HepG2 (cell line): ENCODE results near the gene PDE4D. TPM values are rescaled to one million over a fixed set of nuclear protein-coding genes. Genes with fewer than 3 reads are reported as not detected.

Source experiments
- ATAC-seq: fragments of 200-7000 bp; cut with Tn5 transposase; 3 replicates; pipeline ENCODE4 v1.9.1; 2020; ENCODE audit warnings: mild to moderate bottlenecking, moderate library complexity
- BruUV-seq: library from RNA; stranded (reverse); fragments of 400-500 nt; replicated peaks from 2 replicates; lab custom pipeline; 2021; lab: Mats Ljungman, UMichigan
- CTCF ChIA-PET: fragments of 300-600 bp; formaldehyde crosslinking; extraction: SDS; loops from one replicate; lab custom pipeline; 2021; ENCODE audit warnings: low total read pairs, inconsistent platforms, low intra/inter-chr PET ratio; lab: Yijun Ruan, JAX
- POLR2A ChIA-PET: fragments of 350-600 bp; sonication (Branson Sonifier 250); formaldehyde crosslinking; loops from one replicate; lab custom pipeline; 2020; ENCODE audit warnings: antibody characterized with exemption, inconsistent platforms; lab: Yijun Ruan, JAX
- DNase-seq: peaks from one replicate; pipeline ENCODE4 v3.0.0-alpha.2; 2015; ENCODE audit warnings: low spot score
- FAIRE-seq: peaks from 3 replicates; lab custom pipeline; 2011; peaks lifted over from hg19 to GRCh38; lab: Jason Lieb, UNC
- H2AFZ ChIP-seq: one replicate; pipeline ENCODE4 v1.6.1; 2011; ENCODE audit warnings: low read length, inconsistent platforms
- H3K27ac ChIP-seq: fragments of 300-600 bp; 3 replicates; pipeline ENCODE4 v1.8.0; 2011; ENCODE audit warnings: mixed run types, mild to moderate bottlenecking, mixed read lengths, low read length, inconsistent platforms; ENCODE audit not compliant: insufficient read depth; ENCODE audit errors: extremely low read length
- H3K27me3 ChIP-seq, 2 experiments: fragments of 200-600 bp in 1 of 2; 2 replicates in 1 of 2; 3 replicates in 1 of 2; pipeline versions ENCODE4 v1.6.0 to v1.8.0; 2011; ENCODE audit warnings: low read length in 2 of 2, mild to moderate bottlenecking in 2 of 2, moderate library complexity in 2 of 2, inconsistent platforms in 1 of 2; ENCODE audit not compliant: insufficient read depth in 2 of 2, control insufficient read depth in 1 of 2
- H3K36me3 ChIP-seq, 2 experiments: fragments of 200-600 bp in 1 of 2; replicated peaks in 1 of 2; 2 replicates in 1 of 2; 3 replicates in 1 of 2; pipeline versions ENCODE4 v1.5.1 to v1.8.0; 2011; ENCODE audit warnings: low read length in 2 of 2, inconsistent platforms in 1 of 2; ENCODE audit not compliant: insufficient read depth in 2 of 2, control insufficient read depth in 1 of 2
- H3K4me1 ChIP-seq: 2 replicates; pipeline ENCODE4 v1.5.1; 2012; ENCODE audit warnings: low read length, inconsistent platforms; ENCODE audit not compliant: insufficient read depth
- H3K4me2 ChIP-seq: 2 replicates; pipeline ENCODE4 v1.6.0; 2011; ENCODE audit warnings: low read depth, low read length, inconsistent platforms
- H3K4me3 ChIP-seq, 3 experiments: fragments of 200-600 bp in 1 of 3; sonication (generic), shearing (Covaris generic) in 1 of 3; replicated peaks in 1 of 3; 2 replicates each; pipeline ENCODE4 v1.5.1; 2011 to 2016; ENCODE audit warnings: low read length in 3 of 3, inconsistent platforms in 2 of 3, low read depth in 2 of 3, mild to moderate bottlenecking in 2 of 3, control low read depth in 1 of 3, mixed read lengths in 1 of 3; ENCODE audit not compliant: insufficient read depth in 1 of 3
- H3K79me2 ChIP-seq: one replicate; pipeline ENCODE4 v1.6.1; 2011; ENCODE audit warnings: low read length, inconsistent platforms; ENCODE audit not compliant: insufficient read depth
- H3K9ac ChIP-seq: 2 replicates; pipeline ENCODE4 v1.6.0; 2011; ENCODE audit warnings: mild to moderate bottlenecking, low read depth, low read length, inconsistent platforms; ENCODE audit not compliant: insufficient read depth
- H3K9me3 ChIP-seq: 2 replicates; pipeline ENCODE4 v1.5.1; 2012; ENCODE audit warnings: mild to moderate bottlenecking, low read length
- H4K20me1 ChIP-seq: 2 replicates; pipeline ENCODE4 v1.6.0; 2011; ENCODE audit warnings: inconsistent platforms, mild to moderate bottlenecking, low read length, moderate library complexity; ENCODE audit not compliant: insufficient read depth
- AKAP8 ChIP-seq: sonication (generic); formaldehyde crosslinking; IDR thresholded peaks from 2 replicates; pipeline ENCODE4 v1.5.1; 2020; ENCODE audit warnings: mild to moderate bottlenecking, missing genetic modification reagents
- HNRNPH1 ChIP-seq: fragments of 200-400 bp; formaldehyde crosslinking; optimal IDR thresholded peaks from 2 replicates; pipeline ENCODE3; 2017; ENCODE audit warnings: mild to moderate bottlenecking, low read depth, low read length
- MAFF ChIP-seq: IDR thresholded peaks from 2 replicates; pipeline ENCODE4 v1.6.1; 2011; ENCODE audit warnings: low read depth, low read length, improper control_type of control experiment
- MAFK ChIP-seq, 2 experiments: IDR thresholded peaks in 1 of 2; conservative IDR thresholded peaks in 1 of 2; 2 replicates each; pipeline ENCODE4 v1.6.1; 2011; ENCODE audit warnings: improper control_type of control experiment in 2 of 2, low read length in 2 of 2
- MEF2D ChIP-seq: sonication (generic); formaldehyde crosslinking; IDR thresholded peaks from 2 replicates; pipeline ENCODE4 v1.5.1; 2020; ENCODE audit warnings: mild to moderate bottlenecking, missing genetic modification reagents
- ZNF605 ChIP-seq: sonication (generic); formaldehyde crosslinking; IDR thresholded peaks from 2 replicates; pipeline ENCODE4 v1.8.0; 2022; ENCODE audit warnings: mild to moderate bottlenecking, missing genetic modification reagents
- WGBS: methylation state at CpG from one replicate; pipeline ENCODE4 v1.1.6; 2017; ENCODE audit warnings: low lambda C conversion rate; 5-methylcytosine and 5-hydroxymethylcytosine counted together
- in situ Hi-C: cut with HindIII; loops from 2 replicates; pipeline ENCODE4 v1.10.0; 2017; ENCODE audit warnings: low pct_unique_long_range_greater_than_20kb; ENCODE audit not compliant: extremely low pct_ligation_motif_present
- intact Hi-C: fragments of 100-400 bp; cut with micrococcal nuclease; formaldehyde crosslinking; loops from one replicate; pipeline ENCODE4 v1.10.0; 2022; ENCODE audit not compliant: unreplicated experiment
- polyA plus RNA-seq, 8 experiments: library from polyadenylated mRNA; depleted of rRNA in 3 of 8; stranded (reverse) in 7 of 8; unstranded in 1 of 8; fragments of >200 nt; fragmentation: Illumina TruSeq in 4 of 8; extraction: Trizol in 4 of 8; gene quantifications; 2 replicates each; pipeline versions ENCODE4 v1.2.1 to v1.2.3, GENCODE V29; 2011 to 2016; ENCODE audit warnings: low read depth in 4 of 8, missing spikeins in 1 of 8, mixed read lengths in 1 of 8; ENCODE audit not compliant: insufficient read depth in 1 of 8
- total RNA-seq, 5 experiments: library from RNA; depleted of rRNA; stranded (reverse); fragments of >200 nt; fragmentation: Illumina TruSeq; extraction: Trizol; gene quantifications; 2 replicates each; pipeline ENCODE4 v1.2.3, GENCODE V29; 2016; ENCODE audit warnings: low read depth in 1 of 5
- TF ChIP-seq, protein P1 (sequence below): sonication (generic); formaldehyde crosslinking; IDR thresholded peaks from 2 replicates; pipeline ENCODE4 v1.8.1; 2023; ENCODE audit warnings: mild to moderate bottlenecking, inconsistent platforms, moderate library complexity, missing genetic modification reagents, borderline replicate concordance

Gene PDE4D
- total and polyA plus RNA-seq, 2 of the 13 experiments (the other 11 are each of a cell fraction or from before 2014, with no cell fraction given), result 7.0 to 12.2 TPM

DNA sequence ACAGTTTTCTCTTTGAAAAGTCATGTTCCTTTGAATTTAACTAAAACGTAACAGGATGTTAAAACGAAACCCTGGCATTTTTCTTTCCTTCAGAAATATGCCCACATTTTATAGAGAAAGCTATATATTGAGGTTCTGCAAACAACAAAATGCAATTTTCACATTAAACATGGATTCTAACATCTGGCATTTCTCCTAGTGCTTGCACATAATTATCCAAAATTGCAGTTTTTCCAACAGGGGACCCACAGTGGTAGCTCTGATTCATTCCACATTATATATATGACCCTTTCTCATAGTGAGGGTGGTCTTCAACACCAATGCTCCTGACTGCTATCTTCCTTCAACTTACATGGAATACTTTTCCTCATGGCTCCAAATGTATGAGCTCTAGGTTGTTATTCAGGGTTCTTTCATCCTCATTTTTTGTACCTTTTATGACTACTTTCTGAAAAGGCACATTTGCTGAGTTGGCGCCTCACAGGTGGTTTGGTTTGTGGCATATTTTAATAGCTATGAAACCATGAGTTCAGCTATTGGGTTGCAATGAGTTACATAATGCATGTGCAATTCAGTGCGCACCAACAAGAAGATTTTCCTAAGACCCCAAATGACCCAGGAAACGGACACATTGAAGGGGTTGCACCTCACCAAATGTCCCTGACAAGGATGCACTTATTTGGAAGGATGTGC is 758.9 kb downstream of the PDE4D start:
- H3K4me2 ChIP-seq, result no peak overlapping the region
- intact Hi-C loops, result no loop called here
- H3K9me3 ChIP-seq, result no peaks in the 10 kb centered on the region
- H2AFZ ChIP-seq, result no peak overlapping the region
- FAIRE-seq (no peak), DNase-seq (no peak), ATAC-seq (no peak)
- no peak overlapping the region for H3K4me3 ChIP-seq
- no peak overlapping the region for H3K27ac ChIP-seq
- in situ Hi-C loops, result no loop called here
- no TSS peak for BruUV-seq
- H3K9ac ChIP-seq, result no peak overlapping the region
- CTCF ChIA-PET, result no interaction called here
- H3K36me3 ChIP-seq, result no peaks in the 10 kb centered on the region
- H4K20me1 ChIP-seq, result no peaks in the 10 kb centered on the region
- H3K79me2 ChIP-seq, result no peaks in the 10 kb centered on the region
- no peaks in the 10 kb centered on the region for H3K4me1 ChIP-seq
- POLR2A ChIA-PET, result no interaction called here
- TF ChIP-seq AKAP8 (CRISPR knock-in tag), result no peak
- 0 out of 2 replicates have a peak, but pooled peaks have one; percentile 30 for TF ChIP-seq MAFF
- no peak for TF ChIP-seq HNRNPH1
- TF ChIP-seq, protein P1, sequence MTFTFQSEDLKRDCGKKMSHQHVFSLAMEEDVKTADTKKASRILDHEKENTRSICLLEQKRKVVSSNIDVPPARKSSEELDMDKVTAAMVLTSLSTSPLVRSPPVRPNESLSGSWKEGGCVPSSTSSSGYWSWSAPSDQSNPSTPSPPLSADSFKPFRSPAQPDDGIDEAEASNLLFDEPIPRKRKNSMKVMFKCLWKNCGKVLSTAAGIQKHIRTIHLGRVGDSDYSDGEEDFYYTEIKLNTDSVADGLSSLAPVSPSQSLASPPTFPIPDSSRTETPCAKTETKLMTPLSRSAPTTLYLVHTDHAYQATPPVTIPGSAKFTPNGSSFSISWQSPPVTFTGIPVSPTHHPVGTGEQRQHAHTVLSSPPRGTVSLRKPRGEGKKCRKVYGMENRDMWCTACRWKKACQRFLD (CRISPR knock-in tag), result no peak
- no peak for TF ChIP-seq MEF2D
- peak; percentile 39 to 68; a peak in 3 of 4 replicates for TF ChIP-seq MAFK (conservative IDR thresholded peaks at IDR 0.05 in 1 of 2, IDR thresholded peaks at IDR 0.05 in 1 of 2; ENCODE audit: low read length in 2 of 2)
- no peak for TF ChIP-seq ZNF605 (CRISPR knock-in tag)
- no peaks in the 10 kb centered on the region for H3K27me3 ChIP-seq
- 65% methylated on average over 5 of the region's 5 CpGs for WGBS
